ENCODE measurements around the gene DAP.

The DAP gene

GRCh38 chr5:10702040-10702629 is 58.9 kb downstream of the DAP start:
- H3K27me3 ChIP-seq, result no peaks in the 10 kb centered on the region
- no peak overlapping the region for H3K27ac ChIP-seq
- H3K36me3 ChIP-seq, result peaks cover 6% of the 10 kb centered on the region
- TF ChIP-seq CTCF (IDR thresholded peaks at IDR 0.05), result no peak
- no peak overlapping the region for H3K4me3 ChIP-seq (ENCODE audit: low read depth in 1 of 2, low read length in 1 of 2)
- H3K4me1 ChIP-seq (ENCODE audit: control insufficient read depth in 1 of 2, insufficient read depth in 1 of 2, low read depth in 1 of 2, low read length in 1 of 2), result peaks cover 22 to 25% of the 10 kb centered on the region in 2 experiments
- H3K9me3 ChIP-seq, result no peaks in the 10 kb centered on the region

- no peaks in the 10 kb centered on the region for H3K9me3 ChIP-seq
- TF ChIP-seq CTCF (IDR thresholded peaks at IDR 0.05), result peak; percentile 63
- H3K4me1 ChIP-seq (ENCODE audit: control insufficient read depth in 1 of 2, insufficient read depth in 1 of 2, low read depth in 1 of 2, low read length in 1 of 2), result peaks cover 19 to 20% of the 10 kb centered on the region in 2 experiments
- peaks cover 6% of the 10 kb centered on the region for H3K36me3 ChIP-seq
- H3K27me3 ChIP-seq, result no peaks in the 10 kb centered on the region
- no peak overlapping the region for H3K27ac ChIP-seq
- no peak overlapping the region for H3K4me3 ChIP-seq (ENCODE audit: low read depth in 1 of 2, low read length in 1 of 2)
Measured at GRCh38 chr5:10701567-10702039, 59.4 kb downstream of the DAP start.

- H3K4me1 ChIP-seq (ENCODE audit: control insufficient read depth in 1 of 2, insufficient read depth in 1 of 2, low read depth in 1 of 2, low read length in 1 of 2), result peaks cover 15% of the 10 kb centered on the region in 2 experiments
- H3K4me3 ChIP-seq (ENCODE audit: low read depth in 1 of 2, low read length in 1 of 2), result no peak overlapping the region
- no peaks in the 10 kb centered on the region for H3K9me3 ChIP-seq
- peaks cover 6% of the 10 kb centered on the region for H3K36me3 ChIP-seq
- no peak for TF ChIP-seq CTCF (IDR thresholded peaks at IDR 0.05)
- no peak overlapping the region for H3K27ac ChIP-seq
- no peaks in the 10 kb centered on the region for H3K27me3 ChIP-seq
Measured at GRCh38 chr5:10700516-10700915, 60.5 kb downstream of the DAP start.

GRCh38 chr5:10699987-10700386 is 61.0 kb downstream of the DAP start:
- no peak for TF ChIP-seq CTCF (IDR thresholded peaks at IDR 0.05)
- Histone ChIP-seq H3K36me3 (peaks cover 6% of the 10 kb centered on the region), H3K27ac (no peak overlapping the region), H3K4me3 (ENCODE audit: low read depth in 1 of 2, low read length in 1 of 2) (no peak overlapping the region), H3K4me1 (ENCODE audit: control insufficient read depth in 1 of 2, insufficient read depth in 1 of 2, low read depth in 1 of 2, low read length in 1 of 2) (peaks cover 12% of the 10 kb centered on the region in 2 experiments), H3K9me3 (no peaks in the 10 kb centered on the region), H3K27me3 (no peaks in the 10 kb centered on the region)

GRCh38 chr5:10699281-10699874 is 61.7 kb downstream of the DAP start:
- Histone ChIP-seq H3K9me3 (no peaks in the 10 kb centered on the region), H3K4me3 (ENCODE audit: low read depth in 1 of 2, low read length in 1 of 2) (no peak overlapping the region), H3K27ac (no peak overlapping the region), H3K27me3 (no peaks in the 10 kb centered on the region), H3K36me3 (peaks cover 6% of the 10 kb centered on the region), H3K4me1 (ENCODE audit: control insufficient read depth in 1 of 2, insufficient read depth in 1 of 2, low read depth in 1 of 2, low read length in 1 of 2) (peaks cover 6% of the 10 kb centered on the region in 2 experiments)
- no peak for TF ChIP-seq CTCF (IDR thresholded peaks at IDR 0.05)
